ENCODE data around the gene HHAT.

- TF ChIP-seq CTCF (IDR thresholded peaks at IDR 0.05 in 4 of 5, conservative IDR thresholded peaks at IDR 0.05 in 1 of 5) (no peak), POLR2A (IDR thresholded peaks at IDR 0.05) (no peak)
Observed at GRCh38 chr1:210496063-210496462, 167.4 kb downstream of the HHAT start.

Measured in gastrocnemius medialis (tissue), 4 donors.